GM21423 (cell line): ENCODE measurements around the gene FAM168A.

Experiments used
- ATAC-seq: cut with Tn5 transposase; IDR thresholded peaks from one replicate; pipeline ENCODE4 v1.9.1; 2021; ENCODE audit warnings: mild to moderate bottlenecking, moderate library complexity; ENCODE audit not compliant: unreplicated experiment

Gene FAM168A, protein sequence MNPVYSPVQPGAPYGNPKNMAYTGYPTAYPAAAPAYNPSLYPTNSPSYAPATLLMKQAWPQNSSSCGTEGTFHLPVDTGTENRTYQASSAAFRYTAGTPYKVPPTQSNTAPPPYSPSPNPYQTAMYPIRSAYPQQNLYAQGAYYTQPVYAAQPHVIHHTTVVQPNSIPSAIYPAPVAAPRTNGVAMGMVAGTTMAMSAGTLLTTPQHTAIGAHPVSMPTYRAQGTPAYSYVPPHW

DNA sequence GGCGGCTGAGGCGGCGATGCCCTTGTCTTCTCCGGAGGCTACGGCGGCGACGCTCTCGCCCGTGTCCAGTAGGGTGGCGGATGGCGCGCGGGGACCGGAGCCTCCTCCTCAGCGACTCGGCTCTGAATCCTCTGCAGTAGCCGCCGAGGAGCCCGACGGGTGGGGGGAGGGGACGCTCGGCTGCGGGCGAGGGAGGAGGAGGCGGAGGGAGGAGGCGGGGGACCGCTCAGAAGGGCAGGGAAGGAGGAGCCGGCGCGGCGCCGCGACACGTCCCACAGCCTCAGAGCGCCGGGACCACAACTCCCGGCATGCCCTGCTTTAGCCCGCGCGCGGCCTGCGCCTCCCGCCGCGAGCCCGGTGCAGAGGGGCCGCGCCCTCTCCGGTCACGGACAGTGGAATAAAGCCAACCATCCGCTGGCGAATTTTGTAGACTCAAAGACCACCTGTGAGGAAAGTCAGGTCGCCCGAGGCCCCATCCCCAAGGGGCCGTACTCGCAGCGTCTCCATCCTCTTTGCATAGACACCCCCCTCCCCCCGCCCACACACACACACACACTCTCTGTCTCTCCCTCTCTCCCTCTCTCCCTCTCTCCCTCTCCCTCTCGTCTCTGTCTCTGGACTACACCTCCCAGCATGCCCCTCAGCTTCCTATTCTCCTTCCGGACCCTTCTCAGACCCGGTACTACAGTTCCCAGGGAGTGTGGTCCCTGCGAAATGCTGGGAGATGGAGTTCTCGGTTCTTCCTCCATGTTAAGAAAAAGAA is at the start of gene FAM168A:
FAM168A (minus strand) TSS at position 157 of the 763 bp plus-strand sequence. CDS start 129,638 bp downstream, outside the sequence.
- peak; percentile 88 for ATAC-seq

DNA sequence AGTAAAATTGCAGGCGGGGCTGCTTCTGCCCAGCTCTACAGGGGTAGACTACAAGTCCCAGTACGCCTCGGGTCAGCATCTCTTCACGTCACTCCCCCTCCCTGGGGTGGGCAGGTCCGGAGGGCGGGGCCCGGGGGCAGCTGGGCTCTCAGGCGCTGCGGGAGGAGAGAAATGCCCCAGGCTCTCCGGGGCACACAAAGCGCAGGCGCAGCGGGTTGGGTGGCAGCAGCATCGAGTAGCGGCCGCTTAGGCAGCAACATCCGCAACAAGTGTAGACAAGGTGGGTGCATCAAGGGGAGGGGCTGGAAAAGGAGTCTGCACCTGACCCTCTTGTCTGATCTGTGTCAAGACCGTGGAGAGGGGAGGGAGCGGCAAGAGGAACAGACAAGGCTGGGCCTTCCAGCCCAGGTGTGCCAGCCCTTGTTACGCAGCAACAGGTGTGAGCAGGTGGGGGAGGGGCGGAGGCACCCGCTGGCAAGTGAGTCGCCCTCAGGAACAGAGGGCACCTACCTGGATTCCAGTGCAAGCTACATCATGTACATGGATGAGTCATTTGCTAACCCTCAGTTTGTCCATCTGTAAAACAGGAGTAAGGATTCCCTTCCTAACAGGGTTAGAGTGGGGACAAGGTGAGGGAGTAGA is 49.7 kb upstream of the FAM168A start:
- peak; percentile 80 for ATAC-seq

DNA sequence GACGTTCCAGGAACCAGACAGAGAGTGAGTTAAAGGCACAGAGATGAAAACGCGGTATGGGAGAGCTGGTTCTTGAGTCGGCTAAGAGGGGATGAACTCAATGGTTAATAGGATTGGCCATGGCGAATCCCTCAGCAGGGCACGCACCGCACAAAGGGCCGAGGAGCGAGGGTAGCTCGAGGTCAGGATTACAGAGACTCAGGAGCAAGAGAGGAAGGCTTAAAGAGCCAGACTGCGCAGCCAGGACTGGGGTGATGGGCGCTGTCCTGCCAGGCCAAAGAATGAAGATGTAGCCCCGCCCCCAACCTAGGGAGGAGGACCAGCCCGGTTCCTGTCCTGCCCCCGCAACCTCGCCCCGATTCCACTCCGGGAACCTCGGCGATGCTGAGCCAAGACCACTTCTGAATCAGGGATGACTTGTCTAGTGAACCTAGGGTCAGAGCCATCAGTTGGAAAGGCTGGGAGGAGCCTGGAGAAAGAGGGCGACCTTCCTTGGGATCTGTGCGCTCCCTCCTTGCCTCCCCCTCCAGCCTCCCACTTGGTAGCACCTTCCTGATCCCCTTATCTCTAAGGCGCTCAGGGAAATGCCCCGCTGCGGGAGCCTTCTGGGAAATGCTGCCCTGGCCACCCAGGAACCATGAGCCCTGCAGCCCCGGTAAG is 48.2 kb upstream of the FAM168A start, which contains the start of gene PLEKHB1:
PLEKHB1 (plus strand) TSS at position 610 of the 660 bp plus-strand sequence; CDS start at position 638, 28 bp downstream.
- no peak for ATAC-seq

DNA sequence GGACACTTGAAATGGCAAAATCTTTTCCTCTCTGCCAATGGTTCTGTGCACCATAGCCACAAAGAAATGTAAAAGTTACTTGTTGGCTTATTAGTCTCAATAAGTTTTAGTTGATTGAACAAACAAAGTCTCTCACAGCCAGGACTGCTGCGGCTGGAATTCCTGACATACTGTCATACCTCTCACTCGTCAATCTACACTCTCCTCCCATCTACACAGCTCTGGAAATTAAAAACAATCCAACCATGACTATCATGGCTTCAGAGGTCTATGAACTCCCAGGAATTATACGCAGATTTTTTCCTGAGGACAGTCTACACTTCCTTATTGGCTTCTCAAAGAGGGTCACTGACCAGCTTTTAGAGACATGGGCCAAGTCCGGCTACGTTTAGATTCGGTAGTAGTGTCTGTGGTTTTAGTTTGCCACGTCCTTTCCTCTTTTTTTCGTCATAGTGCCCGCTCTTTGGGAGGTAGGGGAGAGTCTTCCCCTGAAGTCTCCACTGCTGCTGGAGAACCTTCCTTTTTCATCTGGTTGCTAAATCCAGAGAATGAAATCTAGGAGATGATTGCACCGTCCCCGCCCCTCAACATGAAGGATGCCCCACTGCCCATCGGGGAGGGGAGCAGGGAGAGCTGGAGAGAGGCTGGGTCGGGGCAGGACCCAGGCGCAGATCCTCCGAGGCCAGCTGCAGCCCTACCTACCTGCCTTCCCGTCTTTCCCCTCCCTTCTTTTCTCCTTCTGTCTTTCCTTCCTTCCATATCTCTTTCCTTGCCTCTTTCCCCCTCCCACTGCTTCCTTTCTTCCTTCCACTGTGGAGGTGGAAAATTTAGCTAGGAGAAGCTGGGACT is 47.4 kb upstream of the FAM168A start:
- no peak for ATAC-seq

DNA sequence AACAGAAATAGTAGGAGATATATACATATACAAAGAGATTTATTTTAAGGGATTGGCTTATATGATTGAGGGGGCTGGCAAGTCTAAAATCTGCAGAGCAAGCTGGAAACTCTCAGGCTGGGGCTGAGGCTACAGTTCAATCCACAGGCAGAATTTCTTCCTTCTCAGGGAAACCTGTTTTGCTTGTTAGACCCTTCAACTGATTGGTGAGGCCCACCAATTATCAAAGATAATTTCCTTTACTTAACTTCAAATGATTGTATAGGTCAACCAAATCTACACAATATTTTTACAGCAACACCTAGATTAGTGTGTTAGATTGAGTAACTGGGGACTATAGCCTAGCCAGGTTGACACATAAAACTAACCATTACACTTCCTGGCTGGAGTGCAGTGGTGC is 43.8 kb upstream of the FAM168A start:
- ATAC-seq: no peak

DNA sequence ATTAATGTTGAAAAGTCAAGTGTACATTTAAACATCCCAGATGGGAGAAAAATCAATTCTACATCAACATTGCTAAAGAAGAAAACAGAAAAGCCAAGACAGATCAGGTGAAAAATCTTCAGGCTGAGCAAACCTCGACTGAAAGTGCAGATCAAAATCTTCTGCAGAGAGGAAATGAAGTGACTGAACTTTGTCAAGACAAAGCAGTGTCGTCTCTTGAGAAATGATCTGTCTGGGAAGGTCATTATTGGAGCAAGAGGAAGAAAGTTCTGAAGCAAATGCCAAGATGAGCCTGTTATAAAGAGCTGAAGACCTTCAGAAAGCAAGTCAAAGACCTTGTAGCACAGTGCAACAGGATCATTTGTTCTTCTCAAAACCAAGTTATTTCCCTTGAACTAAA is 42.7 kb upstream of the FAM168A start:
- ATAC-seq: no peak

DNA sequence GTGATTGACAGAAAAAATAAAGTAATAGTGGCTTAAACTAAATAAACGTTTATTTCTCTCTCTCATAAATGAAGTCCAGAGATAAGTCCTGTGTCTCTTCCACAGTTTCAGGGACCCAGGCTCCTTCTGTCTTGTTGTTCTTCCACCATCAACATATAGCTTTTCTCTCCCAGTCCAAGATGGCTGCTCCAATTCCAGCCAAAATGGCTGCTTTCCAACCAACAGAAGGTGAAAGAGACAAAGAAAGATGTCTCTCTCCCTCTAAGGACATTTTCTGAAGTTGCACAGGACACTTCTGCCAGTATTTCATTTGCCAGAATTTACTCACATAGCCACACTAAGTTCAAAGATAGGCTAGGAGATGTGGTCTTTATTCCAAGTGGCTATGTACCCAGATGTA is 39.1 kb upstream of the FAM168A start:
- no peak for ATAC-seq

DNA sequence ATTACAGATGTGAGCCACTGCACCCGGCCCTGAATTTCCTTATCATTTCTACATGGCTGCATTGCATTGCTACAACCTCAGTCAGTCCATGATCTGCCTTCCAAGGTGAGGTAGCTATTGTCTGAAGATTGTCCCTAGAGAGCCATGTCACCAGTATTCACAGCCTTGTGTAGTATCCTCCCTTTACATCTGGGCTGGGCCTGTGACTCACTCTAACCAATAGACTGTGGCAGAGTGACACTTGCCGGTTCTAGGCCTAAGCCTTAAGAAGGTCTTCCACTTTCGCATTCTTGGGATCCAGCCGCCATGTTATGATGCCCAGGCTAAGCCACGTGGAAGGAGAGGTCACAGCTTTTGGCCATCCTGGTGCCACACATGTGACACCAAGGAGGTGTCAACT is 38.3 kb upstream of the FAM168A start:
- no peak for ATAC-seq

DNA sequence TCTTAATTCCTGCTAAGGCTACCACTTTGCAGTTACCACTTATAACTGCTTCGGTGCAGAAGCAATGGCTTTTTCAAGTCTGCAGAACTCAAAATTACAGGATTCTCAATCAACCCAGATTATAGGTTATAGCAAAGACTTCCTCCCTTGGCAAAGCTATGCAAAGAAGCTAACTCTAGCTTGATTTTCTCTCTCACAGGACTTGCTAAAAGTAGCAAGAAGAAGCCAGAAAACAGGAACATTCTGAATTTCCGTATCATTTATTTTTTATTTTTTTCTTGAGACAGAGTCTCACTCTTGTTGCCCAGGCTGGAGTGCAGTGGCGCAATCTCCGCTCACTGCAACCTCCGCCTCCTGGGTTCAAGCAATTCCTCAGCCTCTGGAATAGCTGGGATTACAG is 37.8 kb upstream of the FAM168A start:
- ATAC-seq: no peak

DNA sequence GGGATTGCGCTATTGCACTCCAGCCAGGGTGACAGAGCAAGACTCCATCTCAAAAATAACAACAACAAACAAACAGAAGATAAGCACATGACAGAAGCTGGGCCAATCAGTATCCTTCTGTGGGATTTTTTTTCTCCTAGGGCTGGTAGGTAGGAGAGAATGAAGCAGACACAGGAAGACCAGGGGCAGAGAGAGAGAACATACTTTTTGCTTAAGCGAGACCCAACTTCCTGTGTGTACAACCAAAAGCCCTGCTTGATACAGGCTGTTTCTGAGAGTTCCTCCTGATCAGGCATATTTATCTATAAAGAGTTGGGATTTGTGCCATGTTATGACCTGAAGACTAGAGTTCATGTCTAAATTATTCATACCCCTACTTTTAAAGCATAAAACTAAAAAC is 36.1 kb upstream of the FAM168A start:
- ATAC-seq: no peak

DNA sequence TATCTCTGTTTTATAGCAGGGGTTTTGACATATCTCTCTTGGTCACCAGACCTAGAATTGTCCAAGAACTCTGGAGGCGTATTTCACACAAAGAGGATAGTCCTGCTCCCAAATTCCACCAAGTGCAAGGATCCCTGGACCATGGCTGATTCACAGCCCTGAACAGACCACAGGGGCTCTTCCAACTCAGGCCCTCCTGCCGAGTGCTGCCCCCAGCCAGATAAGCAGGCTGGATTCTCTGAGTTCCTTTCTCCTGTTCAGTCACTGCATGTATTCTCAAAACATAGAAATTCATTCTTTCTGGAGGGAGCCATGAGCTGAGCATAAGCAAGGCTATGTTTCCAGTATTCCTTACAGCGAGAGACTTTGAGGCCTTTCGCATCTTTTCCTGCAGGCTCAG is 35.1 kb upstream of the FAM168A start:
- no peak for ATAC-seq

DNA sequence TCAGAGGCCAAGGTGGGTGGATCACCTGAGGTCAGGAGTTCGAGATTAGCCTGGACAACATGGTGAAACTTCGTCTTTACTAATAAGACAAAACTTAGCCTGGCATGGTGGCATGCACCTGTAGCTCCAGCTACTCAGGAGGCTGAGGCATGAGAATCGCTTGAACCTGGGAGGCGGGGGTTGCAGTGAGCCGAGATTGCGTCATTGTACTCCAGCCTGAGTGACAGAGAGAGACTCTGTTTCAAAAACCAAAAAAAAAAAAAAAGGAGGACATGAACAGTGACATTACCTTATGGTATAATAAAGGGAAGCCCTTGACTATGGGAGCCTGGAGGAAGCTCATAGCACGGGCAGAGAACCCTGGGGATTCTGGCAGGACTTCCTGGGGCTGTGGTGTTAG is 32.0 kb upstream of the FAM168A start:
- no peak for ATAC-seq

DNA sequence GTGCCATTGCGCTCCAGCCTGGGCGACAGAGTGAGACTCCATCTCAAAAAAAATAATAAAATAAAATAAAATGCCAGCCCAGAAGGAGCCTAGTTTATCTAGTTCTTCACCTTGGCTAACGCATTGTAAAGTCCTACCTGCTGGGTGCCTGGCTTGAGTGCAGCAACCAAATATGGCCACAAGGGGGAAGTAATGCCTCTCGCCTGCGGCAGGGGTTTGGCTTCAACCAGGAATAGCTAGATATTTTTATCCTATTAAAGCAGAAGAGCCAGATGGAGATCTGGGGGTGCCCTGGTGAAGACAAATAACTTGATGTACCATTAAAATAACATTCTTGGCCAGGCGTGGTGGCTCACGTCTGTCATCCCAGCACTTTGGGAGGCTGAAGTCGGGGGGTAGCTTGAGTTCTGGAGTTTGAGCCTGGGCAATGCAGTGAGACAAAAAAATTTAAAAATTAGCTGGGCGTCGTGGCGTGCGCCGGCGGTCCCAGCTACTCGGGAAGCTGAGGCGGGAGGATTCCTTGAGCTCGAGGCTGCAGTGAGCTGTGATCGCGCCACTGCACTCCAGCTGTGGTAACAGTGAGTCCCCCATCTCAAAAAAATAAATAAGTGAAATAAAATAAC is 27.9 kb upstream of the FAM168A start:
- no peak for ATAC-seq

DNA sequence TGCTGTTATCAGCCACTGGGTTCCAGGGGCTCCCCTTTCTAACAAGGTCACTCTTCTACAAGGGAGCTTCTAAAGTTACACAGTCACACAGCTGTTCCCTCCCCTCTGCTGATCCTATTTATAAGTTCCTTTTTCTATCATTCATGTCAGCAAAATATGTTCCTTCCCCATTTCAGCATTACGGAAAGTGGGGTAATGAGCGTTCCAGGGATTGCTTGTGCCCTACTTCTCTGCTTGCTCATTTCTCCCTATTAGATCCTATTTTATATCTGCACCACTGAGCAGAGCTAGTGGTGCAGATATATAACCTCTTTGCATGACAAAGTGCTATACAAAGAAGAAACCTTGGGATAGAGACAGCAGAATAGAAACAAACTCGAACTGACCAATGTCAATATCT is 25.8 kb upstream of the FAM168A start:
- no peak for ATAC-seq

DNA sequence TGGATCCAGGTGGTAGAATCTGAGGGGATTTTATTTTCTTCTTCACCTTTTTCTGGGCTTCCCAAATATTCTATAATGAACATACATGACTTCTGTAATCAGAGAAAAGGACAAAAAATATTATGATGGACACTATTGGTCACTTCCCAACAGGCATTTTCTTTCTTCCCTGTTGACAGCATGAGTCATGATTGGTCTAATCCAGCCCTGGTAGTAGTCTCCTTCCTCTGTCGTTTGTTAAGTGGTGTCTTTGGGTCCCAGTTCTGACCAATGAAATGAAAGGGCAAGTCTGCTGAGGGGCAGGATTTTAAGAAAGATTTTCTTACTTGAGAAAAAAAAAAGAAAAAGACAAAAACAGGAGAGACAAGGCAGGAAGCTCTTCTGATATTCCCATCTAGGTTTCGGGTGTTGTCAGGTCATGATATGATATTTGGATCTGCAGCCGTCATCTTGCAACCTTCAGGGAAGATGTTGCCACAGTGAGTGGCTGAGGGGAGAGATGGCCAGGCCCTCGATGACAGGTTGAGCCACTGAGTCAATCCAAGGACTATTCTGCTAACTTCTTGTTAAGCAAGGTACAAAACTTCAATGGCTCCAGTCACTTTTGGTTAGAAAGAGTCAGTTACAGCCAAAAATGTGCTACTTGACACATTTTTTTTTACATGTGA is 25.1 kb upstream of the FAM168A start:
- no peak for ATAC-seq

DNA sequence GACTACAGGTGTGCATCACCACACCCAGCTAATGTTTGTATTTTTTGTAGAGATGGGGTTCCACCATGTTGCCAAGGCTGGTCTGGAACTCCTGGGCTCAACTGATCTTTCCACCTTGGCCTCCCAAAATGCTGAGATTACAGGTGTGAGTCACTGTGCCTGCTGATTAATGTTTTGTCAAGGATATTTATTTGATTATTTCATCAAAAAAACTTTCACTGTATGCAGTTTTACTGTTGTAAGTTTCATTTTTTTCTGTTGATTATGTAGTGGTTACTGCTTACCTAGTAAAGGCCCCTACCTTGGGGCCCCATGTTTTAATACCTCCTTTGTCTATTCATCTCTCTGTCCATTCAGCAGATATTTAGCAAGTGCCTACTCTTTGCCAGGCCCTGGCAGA is 16.7 kb upstream of the FAM168A start:
- ATAC-seq: no peak

DNA sequence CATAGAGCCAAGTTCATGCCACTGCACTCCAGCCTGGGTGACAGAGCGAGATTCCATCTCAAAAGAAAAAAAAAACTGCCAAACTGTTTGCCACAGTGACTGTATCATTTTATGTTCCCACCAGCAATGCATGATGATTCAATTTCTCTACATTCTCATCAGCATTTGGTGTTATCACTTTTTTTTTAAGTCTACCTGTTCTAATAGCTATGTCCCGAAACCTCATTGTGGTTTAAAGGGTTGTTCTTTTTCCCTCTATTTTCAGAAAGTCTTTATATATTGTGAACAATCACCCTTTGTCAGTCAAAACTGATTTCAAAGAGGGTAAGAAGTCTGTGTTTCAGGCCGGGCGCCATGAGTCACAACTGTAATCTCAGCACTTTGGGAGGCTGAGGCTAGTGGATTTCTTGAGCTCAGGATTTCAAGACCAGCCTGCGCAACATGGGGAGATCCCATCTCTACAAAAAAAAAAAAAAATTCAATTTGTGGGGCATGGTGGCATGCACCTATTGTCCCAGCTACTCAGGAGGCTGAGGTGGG is 14.8 kb upstream of the FAM168A start:
- no peak for ATAC-seq

DNA sequence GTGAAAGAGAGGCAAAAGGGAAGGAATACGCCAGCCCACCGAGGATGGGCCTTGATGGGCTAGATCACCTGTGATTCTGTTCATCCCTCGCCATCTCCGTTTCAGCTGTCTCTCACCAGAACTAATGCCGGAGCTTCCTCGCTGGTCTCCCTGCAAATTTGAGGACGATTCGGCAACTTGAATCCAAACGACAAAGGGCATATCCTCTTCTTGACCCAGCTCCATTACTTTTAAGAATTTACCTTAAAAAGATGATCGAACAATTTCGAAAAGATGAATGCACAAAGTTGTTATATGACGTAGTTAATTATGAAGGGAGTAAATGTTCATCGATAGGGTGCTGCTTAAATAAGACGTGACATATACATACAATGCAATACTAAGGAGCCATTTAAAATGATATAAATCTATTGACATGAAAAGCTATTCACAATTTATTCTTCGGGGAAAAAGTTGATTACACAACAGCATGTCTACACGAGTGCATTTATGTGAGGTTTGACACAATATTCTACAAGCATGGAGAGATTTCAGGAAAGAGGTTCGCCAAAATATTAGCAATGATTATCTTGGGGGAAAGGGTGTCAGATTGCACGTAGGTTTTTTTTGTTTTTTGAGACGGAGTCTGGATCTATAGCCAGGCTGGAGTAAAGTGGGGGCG is 937 bp upstream of the FAM168A start:
- ATAC-seq: no peak
